Stimulated activated CD4-positive, alpha-beta T cell treated with anti-CD3 and anti-CD28 coated beads, Interleukin-12 subunit alpha, Interleukin-12 subunit beta, amount 100 ng/mL, for 24 hours (primary cell): Measurements from ENCODE around the gene SLC8A1.

ENCODE experiments used
- DNase-seq, 2 experiments: peaks; one replicate each; pipeline ENCODE4 v3.0.0-alpha.2; 2020; ENCODE audit warnings: low read depth in 2 of 2

The SLC8A1 gene

DNA sequence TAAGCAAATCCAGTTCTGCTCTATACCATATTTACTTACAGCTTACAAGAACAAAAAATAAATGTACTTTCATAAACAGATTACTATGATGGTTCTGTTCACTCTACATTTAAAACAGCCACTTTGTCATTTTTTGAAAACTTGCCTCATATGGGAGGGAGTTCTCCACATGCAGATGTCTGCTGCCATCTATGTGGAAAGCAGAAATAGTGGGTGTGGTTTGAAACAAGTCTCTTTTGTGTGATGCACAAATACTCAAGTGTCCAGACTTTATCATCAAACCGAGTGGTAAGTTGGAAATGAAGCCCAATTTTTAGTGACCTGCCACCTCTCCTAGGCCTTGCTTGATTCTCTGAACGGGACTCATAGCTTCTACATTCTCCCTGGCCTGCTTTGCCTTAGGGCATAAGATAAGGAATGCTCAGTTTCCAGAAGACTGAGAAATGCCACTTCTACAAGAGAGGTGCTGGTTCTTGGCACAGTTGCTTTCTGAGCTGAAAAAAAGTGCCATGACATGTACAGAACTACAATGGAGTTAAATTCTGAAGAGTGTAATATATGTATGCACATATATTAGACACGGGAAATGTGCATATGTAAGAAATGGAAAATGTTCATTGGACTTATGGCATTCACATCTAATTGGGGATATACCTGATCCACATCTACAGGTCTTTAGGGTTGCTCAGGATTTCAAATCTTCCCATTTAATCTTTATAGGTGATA lies 221.0 kb downstream of the SLC8A1 start:
- DNase-seq: no peak

DNA sequence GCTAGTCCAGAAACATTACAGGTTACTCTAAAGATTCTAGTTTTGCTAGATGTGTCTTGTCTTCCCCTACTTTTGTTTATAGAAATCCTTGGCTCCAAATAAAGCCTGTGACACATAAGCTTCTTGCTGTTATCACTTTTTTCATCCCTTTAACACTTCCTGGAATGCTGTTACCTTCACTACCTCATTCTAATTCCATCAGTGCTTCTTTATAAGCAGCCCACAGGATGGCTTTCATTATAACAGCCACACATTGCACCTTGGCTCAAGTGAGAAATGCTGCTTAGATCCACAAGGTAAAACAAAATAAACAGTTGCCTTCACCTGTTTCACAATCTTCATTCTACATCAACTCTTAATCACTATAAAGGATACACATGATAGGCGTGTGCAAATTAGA lies 221.7 kb downstream of the SLC8A1 start:
- DNase-seq: no peak

- DNase-seq: no peak
Measured at GRCh38 chr2:40228310-40228709, 223.6 kb downstream of the SLC8A1 start.

- no peak for DNase-seq
Measured at GRCh38 chr2:40227210-40227609, 224.7 kb downstream of the SLC8A1 start.

GRCh38 chr2:40226637-40227036 lies 225.3 kb downstream of the SLC8A1 start:
- DNase-seq: no peak

- no peak for DNase-seq
Measured at GRCh38 chr2:40225670-40226210, 226.2 kb downstream of the SLC8A1 start.

DNA sequence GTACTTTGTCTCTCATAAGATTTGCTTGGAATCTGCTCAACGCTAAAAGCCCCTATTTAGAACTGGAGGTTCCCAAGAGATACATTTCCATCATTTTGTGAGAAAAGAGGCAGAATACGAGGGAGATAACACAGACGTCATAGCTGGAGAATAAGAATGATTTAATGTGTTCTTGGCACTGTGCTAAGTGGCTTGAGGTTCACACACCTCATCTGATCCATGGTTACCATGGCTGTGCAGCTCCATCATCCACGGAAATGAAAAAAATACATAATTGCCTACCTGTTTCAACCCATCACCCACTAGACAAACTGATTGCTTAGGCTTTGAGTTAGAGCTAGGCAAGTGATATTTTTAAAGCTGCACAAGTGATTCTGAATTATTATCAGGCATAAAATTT lies 227.6 kb downstream of the SLC8A1 start:
- no peak for DNase-seq

DNA sequence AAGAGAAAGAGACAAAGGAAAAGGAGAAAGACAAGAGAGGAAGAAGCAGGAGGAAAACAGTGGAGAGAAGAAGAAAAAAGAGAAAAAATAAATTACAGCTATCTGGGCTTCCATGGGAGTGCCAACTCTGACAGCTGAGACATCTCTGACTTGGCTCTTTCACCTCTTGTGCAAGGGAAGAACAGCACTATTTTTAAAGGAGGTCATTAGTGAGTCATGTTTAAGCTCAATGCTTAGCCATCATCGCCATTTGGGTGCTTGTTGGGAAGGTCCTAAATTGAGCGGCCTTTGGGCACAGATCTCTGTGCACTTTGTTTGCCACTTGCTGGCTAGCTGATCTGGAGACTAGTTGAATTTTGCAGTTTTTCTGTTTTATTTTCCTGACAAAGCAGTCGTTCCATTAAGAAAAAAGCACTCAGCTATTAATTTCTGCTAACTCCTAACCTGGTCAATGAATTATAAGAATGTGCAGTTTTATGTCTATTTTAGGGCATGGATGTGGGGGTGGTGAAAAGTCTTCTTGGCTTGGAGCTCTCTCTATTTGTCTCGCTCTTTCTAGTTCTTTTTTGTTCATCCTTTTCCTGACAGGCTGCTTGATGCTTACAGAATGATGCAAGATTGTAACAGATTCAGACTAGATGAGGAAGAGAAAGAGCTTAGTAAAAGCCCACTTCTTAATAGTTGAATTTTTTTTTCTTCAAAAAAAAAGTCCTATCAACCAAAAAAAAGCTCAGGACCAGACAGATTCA lies 231.5 kb downstream of the SLC8A1 start:
- no peak for DNase-seq

DNA sequence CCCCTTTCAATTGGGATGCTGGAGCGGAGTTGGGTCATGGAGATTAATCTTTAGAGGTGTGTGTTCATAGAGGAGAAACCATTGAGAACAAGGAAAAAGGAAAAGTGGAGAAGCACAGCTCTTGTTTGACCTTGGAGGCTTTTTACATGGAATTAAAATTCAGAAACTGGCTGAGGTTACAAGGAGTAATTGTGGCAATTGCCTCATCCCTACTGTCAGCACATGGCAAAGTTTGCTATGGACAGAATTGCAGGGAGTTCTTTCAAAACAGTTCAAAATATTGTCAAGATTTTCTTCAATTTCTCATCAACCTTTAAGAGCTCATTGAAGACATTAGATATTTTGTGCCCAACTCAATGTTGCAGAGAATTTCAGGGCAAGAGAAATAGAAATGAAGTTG lies 232.7 kb downstream of the SLC8A1 start:
- DNase-seq: no peak

DNA sequence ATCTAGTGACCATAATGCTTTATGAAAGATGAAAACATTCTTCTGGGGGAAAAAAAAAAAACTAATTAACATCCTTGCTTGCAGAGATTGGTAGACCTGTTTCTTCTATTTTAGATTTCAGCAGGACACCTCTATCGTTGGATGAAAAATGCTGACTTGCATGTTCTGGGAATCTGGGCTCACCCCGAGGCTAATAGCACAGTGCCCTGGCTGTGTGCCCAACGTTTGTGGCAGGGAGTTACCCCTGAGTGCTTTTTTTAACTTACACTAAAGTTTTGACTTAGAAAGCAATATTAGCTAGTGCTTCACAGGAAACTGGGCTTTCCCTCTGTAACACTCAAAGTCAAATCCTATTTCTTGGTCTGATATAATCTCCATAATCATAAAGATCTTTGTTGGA lies 233.2 kb downstream of the SLC8A1 start:
- DNase-seq: no peak

DNA sequence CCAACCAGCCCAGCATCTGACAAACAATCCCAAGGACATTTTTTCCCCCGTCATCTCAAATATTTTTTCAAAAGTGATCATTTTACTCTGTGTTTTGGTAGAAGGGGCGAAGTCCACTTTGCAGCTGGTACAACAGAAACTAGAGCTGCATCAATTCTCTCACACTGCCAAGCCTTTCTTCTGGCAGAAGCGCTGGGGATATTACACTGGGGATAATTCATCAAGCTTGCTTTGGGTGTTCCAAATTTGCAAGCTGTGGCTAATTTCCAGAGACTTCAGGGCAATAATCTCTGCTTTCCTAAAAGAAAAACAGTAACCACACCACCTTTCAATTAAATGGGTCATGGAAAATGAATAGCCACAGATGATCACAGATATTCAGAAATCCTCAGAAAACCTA lies 238.3 kb downstream of the SLC8A1 start:
- no peak for DNase-seq

- no peak for DNase-seq
Measured at GRCh38 chr2:40213071-40213470, 238.8 kb downstream of the SLC8A1 start.

- no peak for DNase-seq
Measured at GRCh38 chr2:40210968-40211353, 240.9 kb downstream of the SLC8A1 start.

DNA sequence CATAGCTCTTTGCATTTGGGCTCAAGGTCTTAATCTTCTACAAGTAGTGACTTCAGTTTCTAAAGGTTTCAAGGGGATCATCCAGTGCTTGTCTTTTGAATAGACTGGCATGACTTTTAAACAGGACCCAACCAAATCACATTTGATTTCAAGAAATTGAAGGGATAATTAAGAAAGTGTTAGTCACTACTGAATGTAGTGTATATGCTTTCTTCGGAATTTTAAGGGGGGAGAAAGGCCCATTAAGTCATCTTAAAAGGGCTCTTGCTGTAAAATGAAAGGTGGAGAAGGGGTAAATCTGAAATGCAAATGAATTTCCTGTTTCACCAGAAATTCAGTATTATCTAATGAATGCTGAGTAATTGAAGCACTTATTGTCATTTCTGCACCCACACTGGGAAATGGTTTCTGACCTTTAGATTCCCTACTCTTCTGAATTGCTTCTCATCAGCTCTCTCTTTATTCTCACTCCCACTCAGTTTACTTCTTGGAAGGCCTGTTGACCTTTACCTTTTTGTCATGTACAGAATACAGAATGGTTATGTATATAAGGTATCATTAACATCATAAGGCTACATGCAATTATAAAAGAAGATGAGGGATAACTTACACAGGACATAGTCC lies 241.4 kb downstream of the SLC8A1 start:
- no peak for DNase-seq

- DNase-seq: no peak
Measured at GRCh38 chr2:40209761-40210160, 242.1 kb downstream of the SLC8A1 start.

DNA sequence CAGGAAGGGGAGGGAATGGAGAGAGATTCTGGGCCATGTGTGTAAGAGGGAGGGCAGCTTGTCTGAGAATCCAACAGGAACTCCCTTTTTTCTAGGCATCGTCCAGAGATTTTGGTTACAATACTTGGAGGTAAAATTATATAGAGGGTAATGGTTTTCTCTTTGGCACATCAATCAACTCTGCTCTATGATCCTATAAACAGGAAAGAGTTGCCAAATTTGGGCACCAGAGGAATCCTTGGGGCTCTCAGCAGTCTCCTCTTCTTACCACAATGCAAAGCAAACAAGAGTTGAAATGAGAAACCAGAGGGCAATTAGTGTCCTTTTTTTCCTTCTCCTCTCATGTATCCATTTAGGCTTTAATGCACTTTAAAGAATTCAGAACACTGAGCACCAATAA lies 243.4 kb downstream of the SLC8A1 start:
- DNase-seq: no peak

DNA sequence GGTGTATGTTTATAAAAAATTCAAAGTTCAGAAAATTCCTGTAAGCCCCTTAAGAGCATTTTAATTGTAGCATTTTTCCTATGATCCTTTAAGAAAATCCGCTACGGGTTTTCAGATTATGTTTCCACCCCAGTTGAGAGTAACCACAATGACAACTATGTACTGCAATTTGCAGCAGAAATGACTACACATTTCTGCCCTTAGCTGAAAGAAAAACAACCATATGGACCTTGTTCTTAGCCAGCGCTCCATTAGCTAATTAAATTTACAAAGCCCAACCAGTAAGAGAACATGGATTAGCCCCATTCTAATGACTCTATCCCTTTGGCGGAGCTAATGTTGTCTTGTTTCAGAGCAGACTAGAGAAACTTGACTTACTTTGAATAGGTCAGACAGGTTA lies 247.6 kb downstream of the SLC8A1 start:
- DNase-seq: no peak

DNA sequence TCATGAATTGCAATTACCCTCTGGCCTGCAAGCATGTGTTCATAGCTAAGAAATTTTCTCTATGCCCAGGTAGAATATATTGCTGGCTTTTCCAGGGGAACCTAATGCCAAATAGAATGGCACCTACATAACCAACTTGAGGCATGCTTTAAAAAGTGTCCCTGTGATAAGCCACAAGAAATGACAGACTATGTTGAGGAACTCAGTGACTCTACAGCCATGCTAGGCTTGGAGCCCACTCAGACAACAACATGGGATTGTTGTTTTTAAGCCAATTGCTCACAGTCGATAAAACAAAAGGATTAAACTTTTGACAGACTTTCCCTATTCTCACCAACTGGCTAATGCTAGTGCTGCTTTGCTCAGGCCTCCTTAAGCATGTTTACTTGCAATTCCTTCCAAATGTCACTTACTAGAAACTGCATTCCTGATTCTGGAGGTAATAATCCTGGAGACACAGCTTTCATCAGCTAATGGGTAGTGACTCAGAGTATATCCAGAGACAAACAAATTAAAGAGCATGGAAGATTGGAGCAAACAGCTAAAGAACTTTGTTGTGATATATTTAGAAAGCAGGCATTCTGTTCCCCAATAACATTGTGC lies 249.0 kb downstream of the SLC8A1 start:
- DNase-seq: no peak

GRCh38 chr2:40201425-40201824 lies 250.5 kb downstream of the SLC8A1 start:
- DNase-seq: no peak

DNA sequence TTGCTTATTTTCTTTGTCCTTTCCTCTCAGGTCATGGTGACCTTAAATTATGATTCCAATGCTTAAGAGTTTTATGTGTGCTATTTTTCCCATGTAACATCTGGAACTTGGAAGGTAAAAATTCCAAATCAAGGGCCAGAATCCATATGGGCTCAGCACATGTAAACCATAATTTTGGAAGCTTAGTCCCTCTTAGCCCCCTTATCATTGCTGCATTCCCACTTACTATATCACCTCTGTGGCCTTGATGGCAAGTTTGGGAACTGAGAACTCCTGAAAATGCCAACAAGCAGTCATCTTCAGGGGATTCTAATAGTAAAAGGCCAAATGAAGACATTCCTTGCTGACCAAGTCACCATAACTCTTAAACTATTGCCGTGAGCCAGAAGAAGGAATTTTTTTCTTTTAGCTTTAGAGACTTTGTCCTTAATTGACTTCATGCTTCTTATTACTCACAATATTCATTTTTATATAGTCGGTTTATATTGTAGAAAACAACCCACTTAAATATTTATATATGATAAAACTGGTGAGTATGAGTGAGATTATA lies 251.4 kb downstream of the SLC8A1 start:
- DNase-seq: no peak

DNA sequence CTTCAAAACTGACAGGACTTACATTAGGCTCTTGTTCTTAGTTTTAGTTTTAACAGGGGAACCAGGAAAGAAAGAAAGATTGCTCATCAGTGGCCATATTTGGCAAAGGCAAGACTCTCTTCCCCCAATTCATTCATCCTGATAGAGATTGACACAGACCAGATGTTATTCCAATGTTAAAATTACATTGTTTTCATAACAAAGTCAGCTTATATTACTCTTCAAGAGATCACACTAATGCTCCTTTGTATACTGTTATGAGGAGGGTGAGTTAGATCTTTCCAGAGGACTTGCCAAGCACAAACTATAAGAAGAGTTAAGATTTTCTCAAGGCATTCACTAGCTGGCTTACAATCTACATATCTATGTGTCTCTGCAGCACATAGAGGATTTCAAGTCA lies 252.1 kb downstream of the SLC8A1 start:
- no peak for DNase-seq

DNA sequence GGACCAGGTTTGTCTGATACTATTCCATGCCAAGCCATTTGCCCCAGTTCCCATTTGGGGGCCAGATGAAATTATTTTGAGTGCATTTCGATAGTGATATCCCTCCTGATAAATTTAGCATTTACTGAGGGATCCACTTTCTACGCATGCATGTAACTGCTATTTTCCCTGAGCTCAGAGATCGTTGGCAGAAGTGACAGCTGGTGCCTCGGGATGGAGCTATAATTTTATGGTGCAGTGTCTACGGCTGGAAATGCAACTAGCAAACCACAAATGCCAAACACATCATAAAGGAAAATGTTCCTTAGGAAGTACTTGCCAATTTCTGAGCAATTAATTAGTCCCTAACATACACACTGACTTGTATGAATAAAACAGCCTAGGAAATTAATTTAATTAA lies 254.8 kb downstream of the SLC8A1 start:
- no peak for DNase-seq
